HG03097 (cell line): ENCODE measurements around the gene MKRN1.
"Not testable (repeated sequence)": the region's sequence is repeated elsewhere in the genome, so short reads cannot be mapped to it uniquely, and the experiment has no call there.

Experiments
- ATAC-seq: cut with Tn5 transposase; IDR thresholded peaks from one replicate; pipeline ENCODE4 v1.9.1; 2021; ENCODE audit not compliant: unreplicated experiment, low FRiP score

Gene MKRN1

GRCh38 chr7:140485500-140486265 is 6.4 kb upstream of the MKRN1 start:
- ATAC-seq, result no peak

GRCh38 chr7:140484951-140485499 is 5.7 kb upstream of the MKRN1 start:
- ATAC-seq, result no peak

- no peak for ATAC-seq
These were observed 5.2 kb upstream of the MKRN1 start for GRCh38 chr7:140484479-140484878.

GRCh38 chr7:140479739-140480084 is 407 bp upstream of the MKRN1 start:
- ATAC-seq, result no peak

GRCh38 chr7:140478246-140479061 is 851 bp downstream of the MKRN1 start:
- ATAC-seq, result peak; percentile 15

- ATAC-seq, result no peak
These were observed 2.5 kb downstream of the MKRN1 start for GRCh38 chr7:140476698-140477261.

- ATAC-seq, result no peak
These were observed 3.5 kb downstream of the MKRN1 start for GRCh38 chr7:140475747-140476333.

- ATAC-seq, result no peak
These were observed 16.2 kb downstream of the MKRN1 start for GRCh38 chr7:140463111-140463510.

- no peak for ATAC-seq
These were observed 20.4 kb downstream of the MKRN1 start for GRCh38 chr7:140458916-140459315.

GRCh38 chr7:140458201-140458600 is 21.1 kb downstream of the MKRN1 start:
- ATAC-seq, result no peak

GRCh38 chr7:140456551-140457051 is 22.7 kb downstream of the MKRN1 start:
- ATAC-seq, result no peak

GRCh38 chr7:140455743-140456142 is 23.6 kb downstream of the MKRN1 start:
- no peak for ATAC-seq

GRCh38 chr7:140454657-140455015 is 24.7 kb downstream of the MKRN1 start:
- ATAC-seq, result no peak

GRCh38 chr7:140453785-140454656 is 25.3 kb downstream of the MKRN1 start:
- ATAC-seq, result not testable (repeated sequence)

- ATAC-seq, result no peak
These were observed 26.0 kb downstream of the MKRN1 start for GRCh38 chr7:140453273-140453672.

- no peak for ATAC-seq
These were observed 27.6 kb downstream of the MKRN1 start for GRCh38 chr7:140451716-140452115.

- no peak for ATAC-seq
These were observed 30.4 kb downstream of the MKRN1 start for GRCh38 chr7:140448781-140449480.

- ATAC-seq, result no peak
These were observed 31.5 kb downstream of the MKRN1 start for GRCh38 chr7:140447841-140448240.

- no peak for ATAC-seq
These were observed 32.8 kb downstream of the MKRN1 start for GRCh38 chr7:140446467-140446866.
